HG02885 (cell line): Measurements from ENCODE around the gene C4B.
"Not testable (repeated sequence)": the region's sequence is repeated elsewhere in the genome, so short reads cannot be mapped to it uniquely, and the experiment has no call there.

Source experiments
- ATAC-seq: cut with Tn5 transposase; IDR thresholded peaks from one replicate; pipeline ENCODE4 v1.9.1; 2021; ENCODE audit warnings: mild to moderate bottlenecking; ENCODE audit not compliant: unreplicated experiment, poor library complexity

C4B gene

GRCh38 chr6:32014547-32014946 is at the start of gene C4B:
TSS of gene C4B (plus strand) at chr6:32014795. CDS start at chr6:32014846, 51 bp downstream.
- ATAC-seq, result not testable (repeated sequence)

- ATAC-seq, result no peak
Measured at GRCh38 chr6:31965700-31966099, 48.9 kb upstream of the C4B start.

DNA sequence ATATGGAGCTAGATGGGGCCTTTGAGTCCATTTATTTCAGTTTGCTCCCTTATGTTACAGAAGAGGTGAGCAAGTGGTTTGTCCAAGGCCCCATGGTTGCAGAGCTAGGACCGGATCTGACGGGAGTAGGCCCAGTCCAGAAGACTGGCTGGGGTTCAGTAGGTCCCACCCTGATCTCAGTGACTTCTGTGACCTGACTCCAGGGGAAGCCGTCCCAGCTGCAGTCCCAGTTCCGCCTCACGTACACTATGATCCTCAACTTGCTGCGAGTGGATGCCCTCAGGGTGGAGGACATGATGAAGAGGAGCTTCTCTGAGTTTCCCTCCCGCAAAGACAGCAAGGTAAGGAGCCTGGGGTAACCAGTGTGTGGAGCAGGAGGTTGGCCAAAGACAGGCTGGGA is 48.1 kb upstream of the C4B start:
- no peak for ATAC-seq

DNA sequence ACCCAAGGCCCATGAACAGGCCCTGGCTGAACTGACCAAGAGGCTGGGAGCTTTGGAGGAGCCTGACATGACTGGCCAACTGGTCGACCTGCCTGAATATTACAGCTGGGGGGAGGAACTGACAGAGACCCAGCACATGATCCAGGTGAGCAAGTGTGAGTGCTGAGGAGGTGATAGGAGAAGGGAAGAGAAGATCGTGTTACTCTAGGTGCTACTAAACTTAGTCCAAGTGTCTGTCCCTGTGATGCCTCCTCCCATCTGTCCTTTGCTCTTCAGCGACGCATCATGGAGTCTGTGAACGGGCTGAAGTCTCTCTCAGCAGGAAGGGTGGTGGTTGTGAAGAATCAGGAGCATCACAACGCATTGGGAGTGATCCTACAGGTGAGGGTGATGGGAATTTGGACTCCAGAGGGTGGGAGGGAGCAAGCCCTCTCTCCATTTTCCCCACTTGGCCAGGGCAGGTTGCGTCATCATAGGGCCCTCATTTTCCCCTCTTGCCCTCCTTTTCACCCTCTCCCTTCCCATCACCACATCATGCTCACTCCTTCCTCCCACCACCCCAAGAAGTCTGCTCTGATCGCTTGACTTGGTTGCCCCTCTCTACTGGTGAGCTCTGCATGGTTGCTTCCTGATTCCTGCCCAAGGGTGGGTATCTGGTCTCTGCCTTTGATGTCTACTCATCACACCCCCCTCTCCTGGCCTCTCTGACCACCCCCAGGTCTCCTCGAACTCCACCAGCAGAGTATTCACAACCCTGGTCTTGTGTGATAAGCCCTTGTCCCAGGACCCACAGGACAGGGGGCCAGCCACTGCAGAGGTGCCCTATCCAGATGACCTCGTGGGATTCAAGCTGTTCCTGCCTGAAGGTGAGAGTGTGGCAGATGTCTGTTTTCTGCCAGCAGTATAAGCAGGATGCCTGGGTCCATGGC is 47.3 kb upstream of the C4B start:
- no peak for ATAC-seq

GRCh38 chr6:31967926-31968320 is 46.7 kb upstream of the C4B start:
- ATAC-seq, result no peak

GRCh38 chr6:31968326-31968725 is 46.3 kb upstream of the C4B start:
- no peak for ATAC-seq

DNA sequence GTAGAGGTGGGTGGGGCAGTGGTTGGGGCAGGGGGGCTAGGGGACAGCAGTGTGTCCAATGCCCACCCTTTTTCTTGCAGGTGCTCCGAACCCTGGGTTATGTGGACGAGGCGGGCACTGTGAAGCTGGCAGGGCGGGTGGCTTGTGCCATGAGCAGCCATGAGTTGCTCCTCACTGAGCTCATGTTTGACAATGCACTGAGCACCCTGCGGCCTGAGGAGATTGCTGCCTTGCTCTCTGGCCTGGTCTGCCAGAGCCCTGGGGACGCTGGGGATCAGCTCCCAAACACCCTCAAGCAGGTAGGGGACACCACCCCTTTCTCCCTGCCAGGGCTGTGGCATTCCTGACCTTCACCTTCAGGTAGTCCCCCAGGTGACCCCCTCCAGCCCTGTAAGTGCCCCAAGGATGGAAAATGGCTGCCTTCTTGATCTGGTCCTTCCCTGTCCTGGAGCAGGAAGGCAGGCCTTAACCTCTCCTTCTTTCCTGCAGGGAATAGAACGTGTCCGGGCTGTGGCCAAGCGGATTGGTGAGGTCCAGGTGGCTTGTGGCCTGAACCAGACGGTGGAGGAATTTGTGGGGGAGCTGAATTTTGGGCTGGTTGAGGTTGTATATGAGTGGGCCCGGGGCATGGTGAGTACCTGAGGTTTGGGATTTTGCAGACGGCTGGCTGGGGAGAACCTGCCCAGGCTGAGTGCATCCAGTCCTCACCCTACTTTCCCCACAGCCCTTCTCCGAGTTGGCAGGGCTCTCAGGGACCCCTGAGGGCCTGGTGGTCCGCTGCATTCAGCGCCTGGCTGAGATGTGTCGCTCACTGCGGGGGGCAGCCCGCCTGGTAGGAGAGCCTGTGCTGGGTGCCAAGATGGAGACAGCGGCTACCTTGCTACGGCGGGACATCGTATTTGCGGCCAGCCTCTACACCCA is 45.5 kb upstream of the C4B start:
- ATAC-seq, result no peak

DNA sequence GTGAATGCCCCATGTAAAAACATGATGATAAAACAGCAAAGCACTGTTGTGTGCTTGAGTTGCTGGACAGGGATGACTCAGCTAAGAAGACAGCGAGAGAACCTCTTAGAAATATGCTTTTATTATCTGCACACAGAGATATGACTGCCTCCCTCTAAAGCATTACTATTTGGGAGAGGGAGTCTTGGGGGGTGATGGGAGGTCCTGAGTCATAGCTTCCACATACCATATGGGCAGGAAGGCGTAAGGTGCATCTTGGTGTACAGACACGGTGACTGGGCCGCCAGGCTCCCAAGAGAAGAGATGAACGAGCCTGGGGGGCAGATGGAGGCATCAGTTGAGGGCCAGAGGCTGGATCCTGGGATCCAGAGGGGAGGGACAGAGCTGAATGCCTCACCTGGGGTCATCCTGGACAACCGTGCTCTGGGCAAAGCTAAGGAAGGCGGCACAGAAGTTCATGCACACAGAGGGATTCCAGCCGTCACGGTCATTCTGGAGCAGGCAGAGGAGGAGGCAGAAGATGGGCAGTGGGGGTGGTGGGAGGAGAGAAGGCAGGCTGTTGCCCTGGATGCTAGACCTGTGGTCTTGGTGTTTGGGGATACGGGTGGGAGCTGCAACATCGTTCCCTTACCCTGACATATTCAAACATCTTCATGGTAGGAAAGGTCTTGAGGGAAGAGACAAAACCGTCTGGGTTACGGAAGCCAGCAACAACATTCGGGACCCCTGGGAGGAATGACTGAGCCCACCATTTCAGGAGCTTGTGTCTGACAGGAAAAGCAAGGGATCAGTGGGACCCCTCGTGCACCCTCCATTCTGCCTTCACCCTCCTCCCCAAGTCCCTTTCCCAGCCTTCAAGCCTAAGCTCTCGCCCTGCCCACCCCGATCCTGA is 44.6 kb upstream of the C4B start:
- ATAC-seq, result no peak

GRCh38 chr6:31970604-31971271 is 43.9 kb upstream of the C4B start:
- no peak for ATAC-seq

- ATAC-seq, result no peak
Measured at GRCh38 chr6:31971279-31971992, 43.2 kb upstream of the C4B start.

- ATAC-seq, result peak; percentile 94
Measured at GRCh38 chr6:31971993-31972708, 42.4 kb upstream of the C4B start, which contains the start of gene DXO. TSS of gene DXO (minus strand) at chr6:31972138. CDS start at chr6:31971675, 463 bp downstream.

GRCh38 chr6:31972709-31973350 is 41.8 kb upstream of the C4B start:
- no peak for ATAC-seq

DNA sequence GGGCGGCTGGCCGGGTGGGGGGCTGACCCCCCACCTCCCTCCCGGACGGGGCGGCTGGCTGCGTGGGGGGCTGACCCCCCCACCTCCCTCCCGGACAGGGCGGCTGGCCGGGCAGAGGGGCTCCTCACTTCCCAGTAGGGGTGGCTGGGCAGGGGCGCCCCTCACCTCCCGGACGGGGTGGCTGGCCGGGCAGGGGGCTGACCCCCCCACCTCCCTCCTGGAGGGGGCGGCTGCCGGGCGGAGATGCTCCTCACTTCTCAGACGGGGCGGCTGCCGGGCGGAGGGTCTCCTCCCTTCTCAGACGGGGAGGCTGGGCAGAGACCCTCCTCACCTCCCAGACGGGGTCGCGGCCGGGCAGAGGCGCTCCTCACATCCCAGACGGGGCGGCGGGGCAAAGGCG is 38.5 kb upstream of the C4B start:
- ATAC-seq, result not testable (repeated sequence)

GRCh38 chr6:31977816-31978431 is 36.7 kb upstream of the C4B start:
- ATAC-seq, result no peak

DNA sequence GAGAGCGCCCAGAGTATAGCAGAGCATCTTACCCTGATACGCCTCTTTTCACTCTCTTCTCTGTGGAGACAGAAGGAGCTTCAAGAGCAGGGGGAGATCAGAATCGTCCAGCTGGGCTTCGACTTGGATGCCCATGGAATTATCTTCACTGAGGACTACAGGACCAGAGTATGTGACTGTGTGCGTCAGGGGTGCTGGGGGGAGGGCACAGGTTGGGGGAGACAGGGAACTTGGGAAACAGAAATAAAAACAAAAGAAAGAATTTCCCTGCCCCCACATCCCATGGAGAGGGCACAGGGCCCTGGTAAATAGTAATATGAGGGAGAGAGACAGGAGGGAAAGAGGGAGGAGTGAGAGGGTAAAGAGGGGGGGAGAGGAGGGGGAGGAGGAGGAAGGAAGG is 35.8 kb upstream of the C4B start:
- no peak for ATAC-seq

- no peak for ATAC-seq
Measured at GRCh38 chr6:31979238-31979898, 35.2 kb upstream of the C4B start.
